Endothelial cell of umbilical vein (primary cell): ENCODE measurements around the gene DOCK6.

Experiments
- EZH2 ChIP-seq: IDR thresholded peaks from 2 replicates; pipeline ENCODE4 v1.6.1; 2012; ENCODE audit warnings: borderline replicate concordance, low read depth, mild to moderate bottlenecking, moderate library complexity, low read length, inconsistent platforms; ENCODE audit not compliant: severe bottlenecking
- GATA2 ChIP-seq: IDR thresholded peaks from 2 replicates; pipeline ENCODE4 v1.7.0; 2011; ENCODE audit warnings: low read depth, mild to moderate bottlenecking, moderate library complexity, mixed read lengths, low read length; ENCODE audit not compliant: insufficient read length, insufficient read depth
- JUN ChIP-seq: IDR thresholded peaks from 2 replicates; pipeline ENCODE4 v1.6.1; 2011; ENCODE audit warnings: borderline replicate concordance, low read depth; ENCODE audit not compliant: insufficient read length, insufficient read depth
- MYC ChIP-seq: IDR thresholded peaks from one replicate; pipeline ENCODE4 v1.6.1; 2011; ENCODE audit warnings: mild to moderate bottlenecking, low read depth, low read length
- POLR2A ChIP-seq: IDR thresholded peaks from 2 replicates; pipeline ENCODE4 v1.6.1; 2012; ENCODE audit warnings: low read depth, mild to moderate bottlenecking, control low read depth, low read length
- POLR2AphosphoS5 ChIP-seq: IDR thresholded peaks from 2 replicates; pipeline ENCODE4 v1.6.1; 2012; ENCODE audit warnings: low read depth, mild to moderate bottlenecking, control low read depth, low read length, moderate library complexity; ENCODE audit not compliant: insufficient read depth
- TF ChIP-seq, protein P1 (sequence below), 2 donors: IDR thresholded peaks; 1 replicate in 1 of 2; 2 replicates in 1 of 2; pipeline ENCODE4 v1.5.1; 2011; ENCODE audit warnings: low read length in 2 of 2, mild to moderate bottlenecking in 2 of 2, moderate library complexity in 2 of 2, control low read depth in 1 of 2, inconsistent platforms in 1 of 2, low read depth in 1 of 2; ENCODE audit not compliant: insufficient read depth in 1 of 2; ENCODE audit errors: extremely low read depth in 1 of 2

DNA sequence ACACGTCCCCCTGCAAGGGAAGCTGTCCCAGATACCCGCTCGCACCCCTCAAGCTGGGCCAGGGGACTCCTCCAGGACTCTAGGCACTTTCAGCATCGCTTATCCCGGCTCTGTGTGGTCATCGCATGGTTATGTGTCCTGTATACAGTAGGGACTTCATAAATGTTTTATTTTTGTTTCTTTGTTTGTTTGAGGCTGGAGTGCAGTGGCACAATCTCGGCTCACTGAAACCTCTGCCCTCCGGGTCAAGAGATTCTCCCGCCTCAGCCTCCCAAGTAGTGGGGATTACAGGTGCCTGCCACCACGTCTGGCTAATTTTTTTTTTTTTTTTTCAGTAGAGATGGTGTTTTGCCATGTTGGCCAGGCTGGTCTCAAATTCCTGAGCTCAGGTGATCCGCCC lies 15.4 kb downstream of the DOCK6 start:
- TF ChIP-seq EZH2 (no peak), POLR2A (no peak), POLR2AphosphoS5 (no peak), MYC (no peak), JUN (no peak), GATA2 (no peak)
- TF ChIP-seq, protein P1, sequence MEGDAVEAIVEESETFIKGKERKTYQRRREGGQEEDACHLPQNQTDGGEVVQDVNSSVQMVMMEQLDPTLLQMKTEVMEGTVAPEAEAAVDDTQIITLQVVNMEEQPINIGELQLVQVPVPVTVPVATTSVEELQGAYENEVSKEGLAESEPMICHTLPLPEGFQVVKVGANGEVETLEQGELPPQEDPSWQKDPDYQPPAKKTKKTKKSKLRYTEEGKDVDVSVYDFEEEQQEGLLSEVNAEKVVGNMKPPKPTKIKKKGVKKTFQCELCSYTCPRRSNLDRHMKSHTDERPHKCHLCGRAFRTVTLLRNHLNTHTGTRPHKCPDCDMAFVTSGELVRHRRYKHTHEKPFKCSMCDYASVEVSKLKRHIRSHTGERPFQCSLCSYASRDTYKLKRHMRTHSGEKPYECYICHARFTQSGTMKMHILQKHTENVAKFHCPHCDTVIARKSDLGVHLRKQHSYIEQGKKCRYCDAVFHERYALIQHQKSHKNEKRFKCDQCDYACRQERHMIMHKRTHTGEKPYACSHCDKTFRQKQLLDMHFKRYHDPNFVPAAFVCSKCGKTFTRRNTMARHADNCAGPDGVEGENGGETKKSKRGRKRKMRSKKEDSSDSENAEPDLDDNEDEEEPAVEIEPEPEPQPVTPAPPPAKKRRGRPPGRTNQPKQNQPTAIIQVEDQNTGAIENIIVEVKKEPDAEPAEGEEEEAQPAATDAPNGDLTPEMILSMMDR (IDR thresholded peaks at IDR 0.05; ENCODE audit: extremely low read depth in 1 of 2, insufficient read depth in 1 of 2, low read depth in 1 of 2, low read length in 2 of 2), result no peak
